H1 (cell line): ENCODE data around the gene USE1. TPM values are rescaled to one million over a fixed set of nuclear protein-coding genes. Genes with fewer than 3 reads are reported as not detected.

Source experiments
- CTCF ChIA-PET: fragments of 300-600 bp; sonication (Branson Sonifier 250); formaldehyde crosslinking; loops from one replicate; lab custom pipeline; 2021; ENCODE audit not compliant: partially characterized antibody; lab: Charles Lee
- POLR2A ChIA-PET: fragments of 300-600 bp; sonication (Branson Sonifier 250); formaldehyde crosslinking; loops from one replicate; lab custom pipeline; 2021; ENCODE audit warnings: inconsistent platforms; ENCODE audit not compliant: partially characterized antibody; lab: Charles Lee
- DNase-seq, 2 experiments: peaks; one replicate each; pipeline versions ENCODE4 v3.0.0 to v3.0.0-alpha.2; 2010 to 2022; ENCODE audit warnings: low spot score in 2 of 2, low read depth in 1 of 2, mixed read lengths in 1 of 2
- FAIRE-seq: peaks from 2 replicates; lab custom pipeline; 2011; peaks lifted over from hg19 to GRCh38; lab: Jason Lieb, UNC
- H2AFZ ChIP-seq: 2 replicates; pipeline ENCODE4 v1.8.1; 2012; ENCODE audit warnings: low read length, inconsistent platforms
- H2AK5ac ChIP-seq: 2 replicates; pipeline ENCODE4 v1.6.1; 2013; ENCODE audit warnings: low read depth, low read length
- H2BK120ac ChIP-seq: replicated peaks from 2 replicates; pipeline ENCODE3; 2013; ENCODE audit warnings: low read depth, low read length, inconsistent platforms
- H2BK12ac ChIP-seq: 2 replicates; pipeline ENCODE4 v1.6.1; 2013; ENCODE audit warnings: low read depth, low read length
- H2BK15ac ChIP-seq: 2 replicates; pipeline ENCODE4 v1.6.1; 2013; ENCODE audit warnings: low read length
- H2BK20ac ChIP-seq: 2 replicates; pipeline ENCODE4 v1.6.1; 2013; ENCODE audit warnings: low read length
- H2BK5ac ChIP-seq: 2 replicates; pipeline ENCODE4 v1.6.1; 2013; ENCODE audit warnings: low read depth, low read length
- H3K14ac ChIP-seq: 2 replicates; pipeline ENCODE4 v1.6.1; 2013; ENCODE audit warnings: inconsistent platforms; ENCODE audit not compliant: insufficient read length
- H3K18ac ChIP-seq: 2 replicates; pipeline ENCODE4 v1.6.1; 2013; ENCODE audit warnings: low read length; ENCODE audit errors: extremely low read depth
- H3K23ac ChIP-seq: 2 replicates; pipeline ENCODE4 v1.6.1; 2013; ENCODE audit warnings: inconsistent platforms; ENCODE audit not compliant: insufficient read length
- H3K23me2 ChIP-seq: 2 replicates; pipeline ENCODE4 v1.6.1; 2013; ENCODE audit warnings: low read depth, low read length
- H3K27ac ChIP-seq: 2 replicates; pipeline ENCODE4 v1.6.1; 2011; ENCODE audit warnings: low read depth, low read length, inconsistent platforms
- H3K27me3 ChIP-seq, 4 experiments: replicated peaks in 1 of 4; 1 replicate in 1 of 4; 2 replicates in 3 of 4; pipeline versions ENCODE4 v1.6.1 to v1.8.1; 2011 to 2013; ENCODE audit warnings: low read length in 3 of 4, mild to moderate bottlenecking in 3 of 4, inconsistent platforms in 2 of 4, mixed read lengths in 2 of 4, moderate library complexity in 1 of 4; ENCODE audit not compliant: control insufficient read depth in 3 of 4, insufficient read depth in 3 of 4; ENCODE audit errors: extremely low read depth in 1 of 4
- H3K36me3 ChIP-seq, 4 experiments: 2 replicates each; pipeline versions ENCODE4 v1.6.1 to v1.8.1; 2011 to 2013; ENCODE audit warnings: mild to moderate bottlenecking in 4 of 4, low read length in 3 of 4, moderate library complexity in 2 of 4, control low read depth in 1 of 4, inconsistent platforms in 1 of 4; ENCODE audit not compliant: insufficient read depth in 4 of 4, control insufficient read depth in 2 of 4
- H3K4ac ChIP-seq: replicated peaks from 2 replicates; pipeline ENCODE3; 2013; ENCODE audit warnings: low read length, low read depth, mixed read lengths, inconsistent platforms; ENCODE audit not compliant: insufficient read length
- H3K4me1 ChIP-seq, 4 experiments: replicated peaks in 1 of 4; 1 replicate in 1 of 4; 2 replicates in 3 of 4; pipeline versions ENCODE4 v1.6.1 to v1.8.1; 2011 to 2013; ENCODE audit warnings: low read length in 3 of 4, inconsistent platforms in 2 of 4, mixed read lengths in 1 of 4; ENCODE audit not compliant: insufficient read depth in 4 of 4, control insufficient read depth in 3 of 4
- H3K4me2 ChIP-seq, 2 experiments: 2 replicates each; pipeline versions ENCODE4 v1.6.1 to v1.8.1; 2011 to 2013; ENCODE audit warnings: low read depth in 2 of 2, low read length in 2 of 2, control low read depth in 1 of 2, inconsistent platforms in 1 of 2, mild to moderate bottlenecking in 1 of 2; ENCODE audit not compliant: insufficient read depth in 1 of 2
- H3K4me3 ChIP-seq, 4 experiments: fragments of 200-600, 300-600 bp in 1 of 4; sonication (generic), shearing (Covaris generic), sonication (Bioruptor Twin) in 1 of 4; 2 replicates each; pipeline versions ENCODE4 v1.5.1 to v1.8.1; 2011 to 2016; ENCODE audit warnings: low read length in 4 of 4, low read depth in 3 of 4, control low read depth in 2 of 4, inconsistent platforms in 2 of 4, mild to moderate bottlenecking in 2 of 4, mixed read lengths in 1 of 4, moderate library complexity in 1 of 4; ENCODE audit not compliant: insufficient read depth in 2 of 4; ENCODE audit errors: extremely low read depth in 1 of 4
- H3K56ac ChIP-seq: replicated peaks from 2 replicates; pipeline ENCODE3; 2013; ENCODE audit warnings: low read depth, mild to moderate bottlenecking, mixed read lengths, low read length, inconsistent platforms; ENCODE audit not compliant: insufficient read length
- H3K79me1 ChIP-seq: 2 replicates; pipeline ENCODE4 v1.6.1; 2013; ENCODE audit warnings: low read depth, low read length, control low read depth
- H3K79me2 ChIP-seq, 2 experiments: 2 replicates each; pipeline versions ENCODE4 v1.6.1 to v1.8.1; 2012 to 2013; ENCODE audit warnings: low read length in 2 of 2, mild to moderate bottlenecking in 2 of 2, inconsistent platforms in 1 of 2; ENCODE audit not compliant: insufficient read depth in 2 of 2, control insufficient read depth in 1 of 2
- H3K9ac ChIP-seq, 4 experiments: replicated peaks in 1 of 4; 1 replicate in 1 of 4; 2 replicates in 3 of 4; pipeline versions ENCODE4 v1.6.1 to v1.8.1; 2011 to 2013; ENCODE audit warnings: low read depth in 3 of 4, low read length in 3 of 4, control low read depth in 2 of 4, mild to moderate bottlenecking in 2 of 4, moderate library complexity in 2 of 4, inconsistent platforms in 1 of 4; ENCODE audit errors: extremely low read depth in 1 of 4
- H3K9me3 ChIP-seq, 2 experiments: 2 replicates each; pipeline versions ENCODE4 v1.6.1 to v1.8.1; 2012 to 2013; ENCODE audit warnings: mild to moderate bottlenecking in 2 of 2, moderate library complexity in 2 of 2, control low read depth in 1 of 2, inconsistent platforms in 1 of 2, low read depth in 1 of 2, low read length in 1 of 2, mixed read lengths in 1 of 2; ENCODE audit not compliant: insufficient read depth in 2 of 2
- H4K20me1 ChIP-seq, 2 experiments: replicated peaks in 1 of 2; 2 replicates each; pipeline versions ENCODE3 to v1.8.1; 2011 to 2013; ENCODE audit warnings: inconsistent platforms in 2 of 2, low read length in 2 of 2, mild to moderate bottlenecking in 1 of 2; ENCODE audit not compliant: insufficient read depth in 2 of 2, control insufficient read depth in 1 of 2
- H4K5ac ChIP-seq: 2 replicates; pipeline ENCODE4 v1.6.1; 2013; ENCODE audit warnings: low read length, low read depth, mixed read lengths, inconsistent platforms; ENCODE audit not compliant: insufficient read length
- H4K8ac ChIP-seq: 2 replicates; pipeline ENCODE4 v1.8.0; 2013; ENCODE audit warnings: mild to moderate bottlenecking, moderate library complexity, low read length, inconsistent platforms; ENCODE audit not compliant: insufficient read depth; ENCODE audit errors: extremely low read depth
- H4K91ac ChIP-seq: replicated peaks from 2 replicates; pipeline ENCODE3; 2013; ENCODE audit warnings: low read length, mixed read lengths, inconsistent platforms; ENCODE audit not compliant: insufficient read length
- CBX5 ChIP-seq: fragments of 300-800, 300-1000 bp; sonication (generic); IDR thresholded peaks from 2 replicates; pipeline ENCODE4 v1.7.1; 2016; ENCODE audit warnings: antibody characterized with exemption, low read length, low read depth
- GTF2F1 ChIP-seq: IDR thresholded peaks from 2 replicates; pipeline ENCODE4 v1.6.1; 2012; ENCODE audit warnings: low read depth, low read length, improper control_type of control experiment, borderline replicate concordance
- NANOG ChIP-seq: IDR thresholded peaks from 2 replicates; pipeline ENCODE4 v1.6.1; 2011; ENCODE audit warnings: low read length, low read depth, mild to moderate bottlenecking, inconsistent platforms; ENCODE audit not compliant: insufficient read depth, poor library complexity, severe bottlenecking
- RXRA ChIP-seq: IDR thresholded peaks from 2 replicates; pipeline ENCODE4 v1.6.1; 2011; ENCODE audit warnings: low read depth, mild to moderate bottlenecking, low read length, moderate library complexity; ENCODE audit not compliant: insufficient read depth
- WGBS, 2 experiments: shearing (Covaris generic) in 1 of 2; methylation state at CpG; one replicate each; pipeline versions ENCODE4 v1.1.6 to v1.1.7; 2013 to 2015; ENCODE audit warnings: low lambda C conversion rate in 2 of 2, mixed read lengths in 2 of 2, inconsistent platforms in 1 of 2, low coverage in 1 of 2, missing lambda C conversion rate in 1 of 2; ENCODE audit not compliant: insufficient replicate concordance in 2 of 2, insufficient coverage in 1 of 2, insufficient read length in 1 of 2; ENCODE audit errors: extremely low coverage in 1 of 2, missing lambda C conversion rate in 1 of 2; 5-methylcytosine and 5-hydroxymethylcytosine counted together
- polyA plus RNA-seq, 7 experiments: library from polyadenylated mRNA; depleted of rRNA in 3 of 7; stranded (reverse) in 5 of 7; unstranded in 2 of 7; fragments of >200 nt in 5 of 7; fragments of 200-250 nt in 2 of 7; gene quantifications; 1 replicate in 5 of 7; 2 replicates in 1 of 7; 4 replicates in 1 of 7; pipeline versions ENCODE4 v1.2.1 to v1.2.3, GENCODE V29; 2011 to 2013; ENCODE audit warnings: missing spikeins in 2 of 7, mixed read lengths in 2 of 7
- total RNA-seq: library from RNA; stranded (reverse); fragmentation: NEBNext Ultra II Directional; extraction: Animal tissue kit (Norgen Biotek cat#: 25700); gene quantifications from 2 replicates; pipeline ENCODE4 v1.2.1, GENCODE V29; 2021

Gene USE1
- total and polyA plus RNA-seq, 2 of the 8 experiments (the other 6 are each of a cell fraction or from before 2014, with no cell fraction given), result 8.7 to 13.9 TPM

GRCh38 chr19:17268754-17269153 lies 53.6 kb downstream of the USE1 start:
- DNase-seq (no peak), FAIRE-seq (no peak)
- Histone ChIP-seq H2AFZ (no peak overlapping the region), H2BK12ac (no peak overlapping the region), H3K23ac (no peak overlapping the region), H3K18ac (no peak overlapping the region), H3K23me2 (no peaks in the 10 kb centered on the region), H3K4ac (no peak overlapping the region), H2BK120ac (no peak overlapping the region), H3K9ac (no peak overlapping the region), H2BK5ac (no peak overlapping the region), H3K14ac (no peak overlapping the region), H3K36me3 (peaks cover 5 to 18% (median 13%) of the 10 kb centered on the region in 4 experiments; a peak in 5 of 8 replicates), H4K20me1 (no peaks in the 10 kb centered on the region), H4K5ac (no peak overlapping the region), H3K56ac (no peak overlapping the region), H2BK15ac (no peak overlapping the region), H3K4me1 (peaks cover 0 to 8% (median 2%) of the 10 kb centered on the region in 4 experiments; a peak in 5 of 7 replicates), H4K8ac (no peak overlapping the region), H3K27ac (no peak overlapping the region), H3K9me3 (no peaks in the 10 kb centered on the region), H3K4me2 (no peak overlapping the region; a peak in 1 of 4 replicates), H3K27me3 (no peaks in the 10 kb centered on the region), H2AK5ac (no peak overlapping the region), H3K79me2 (peaks cover 3 to 12% of the 10 kb centered on the region in 2 experiments; a peak in 3 of 4 replicates), H3K79me1 (no peaks in the 10 kb centered on the region; the same call in 1 of the 2 replicates), H4K91ac (no peak overlapping the region), H3K4me3 (no peak overlapping the region), H2BK20ac (no peak overlapping the region)
- ChIA-PET POLR2A (interaction anchor here (1.5 to 12.8 kb wide), 4 partner anchors 10 to 25 kb away, joined by 6 to 113 read pairs (median 12); partner anchors contain the start of gene ANKLE1), CTCF (no interaction called here)
- 93% methylated on average over 13 of the region's 13 CpGs; no CpG with 5 or more reads in 1 of the 2 experiments for WGBS, 2 experiments
- TF ChIP-seq GTF2F1, result no peak
- no peak for TF ChIP-seq NANOG
- TF ChIP-seq RXRA, result no peak
- no peak for TF ChIP-seq CBX5
